H1 (cell line): ENCODE data around the gene CADPS. TPM values are rescaled to one million over a fixed set of nuclear protein-coding genes. Genes with fewer than 3 reads are reported as not detected.

Source experiments
- CTCF ChIA-PET: fragments of 300-600 bp; sonication (Branson Sonifier 250); formaldehyde crosslinking; loops from one replicate; lab custom pipeline; 2021; ENCODE audit not compliant: partially characterized antibody; lab: Charles Lee
- POLR2A ChIA-PET: fragments of 300-600 bp; sonication (Branson Sonifier 250); formaldehyde crosslinking; loops from one replicate; lab custom pipeline; 2021; ENCODE audit warnings: inconsistent platforms; ENCODE audit not compliant: partially characterized antibody; lab: Charles Lee
- DNase-seq, 2 experiments: peaks; one replicate each; pipeline versions ENCODE4 v3.0.0 to v3.0.0-alpha.2; 2010 to 2022; ENCODE audit warnings: low spot score in 2 of 2, low read depth in 1 of 2, mixed read lengths in 1 of 2
- FAIRE-seq: peaks from 2 replicates; lab custom pipeline; 2011; peaks lifted over from hg19 to GRCh38; lab: Jason Lieb, UNC
- H2AFZ ChIP-seq: 2 replicates; pipeline ENCODE4 v1.8.1; 2012; ENCODE audit warnings: low read length, inconsistent platforms
- H2AK5ac ChIP-seq: 2 replicates; pipeline ENCODE4 v1.6.1; 2013; ENCODE audit warnings: low read depth, low read length
- H2BK120ac ChIP-seq: replicated peaks from 2 replicates; pipeline ENCODE3; 2013; ENCODE audit warnings: low read depth, low read length, inconsistent platforms
- H2BK12ac ChIP-seq: 2 replicates; pipeline ENCODE4 v1.6.1; 2013; ENCODE audit warnings: low read depth, low read length
- H2BK15ac ChIP-seq: 2 replicates; pipeline ENCODE4 v1.6.1; 2013; ENCODE audit warnings: low read length
- H2BK20ac ChIP-seq: 2 replicates; pipeline ENCODE4 v1.6.1; 2013; ENCODE audit warnings: low read length
- H2BK5ac ChIP-seq: 2 replicates; pipeline ENCODE4 v1.6.1; 2013; ENCODE audit warnings: low read depth, low read length
- H3K14ac ChIP-seq: 2 replicates; pipeline ENCODE4 v1.6.1; 2013; ENCODE audit warnings: inconsistent platforms; ENCODE audit not compliant: insufficient read length
- H3K18ac ChIP-seq: 2 replicates; pipeline ENCODE4 v1.6.1; 2013; ENCODE audit warnings: low read length; ENCODE audit errors: extremely low read depth
- H3K23ac ChIP-seq: 2 replicates; pipeline ENCODE4 v1.6.1; 2013; ENCODE audit warnings: inconsistent platforms; ENCODE audit not compliant: insufficient read length
- H3K23me2 ChIP-seq: 2 replicates; pipeline ENCODE4 v1.6.1; 2013; ENCODE audit warnings: low read depth, low read length
- H3K27ac ChIP-seq: 2 replicates; pipeline ENCODE4 v1.6.1; 2011; ENCODE audit warnings: low read depth, low read length, inconsistent platforms
- H3K27me3 ChIP-seq, 4 experiments: replicated peaks in 1 of 4; 1 replicate in 1 of 4; 2 replicates in 3 of 4; pipeline versions ENCODE4 v1.6.1 to v1.8.1; 2011 to 2013; ENCODE audit warnings: low read length in 3 of 4, mild to moderate bottlenecking in 3 of 4, inconsistent platforms in 2 of 4, mixed read lengths in 2 of 4, moderate library complexity in 1 of 4; ENCODE audit not compliant: control insufficient read depth in 3 of 4, insufficient read depth in 3 of 4; ENCODE audit errors: extremely low read depth in 1 of 4
- H3K36me3 ChIP-seq, 4 experiments: 2 replicates each; pipeline versions ENCODE4 v1.6.1 to v1.8.1; 2011 to 2013; ENCODE audit warnings: mild to moderate bottlenecking in 4 of 4, low read length in 3 of 4, moderate library complexity in 2 of 4, control low read depth in 1 of 4, inconsistent platforms in 1 of 4; ENCODE audit not compliant: insufficient read depth in 4 of 4, control insufficient read depth in 2 of 4
- H3K4ac ChIP-seq: replicated peaks from 2 replicates; pipeline ENCODE3; 2013; ENCODE audit warnings: low read length, low read depth, mixed read lengths, inconsistent platforms; ENCODE audit not compliant: insufficient read length
- H3K4me1 ChIP-seq, 4 experiments: replicated peaks in 1 of 4; 1 replicate in 1 of 4; 2 replicates in 3 of 4; pipeline versions ENCODE4 v1.6.1 to v1.8.1; 2011 to 2013; ENCODE audit warnings: low read length in 3 of 4, inconsistent platforms in 2 of 4, mixed read lengths in 1 of 4; ENCODE audit not compliant: insufficient read depth in 4 of 4, control insufficient read depth in 3 of 4
- H3K4me2 ChIP-seq, 2 experiments: 2 replicates each; pipeline versions ENCODE4 v1.6.1 to v1.8.1; 2011 to 2013; ENCODE audit warnings: low read depth in 2 of 2, low read length in 2 of 2, control low read depth in 1 of 2, inconsistent platforms in 1 of 2, mild to moderate bottlenecking in 1 of 2; ENCODE audit not compliant: insufficient read depth in 1 of 2
- H3K4me3 ChIP-seq, 4 experiments: fragments of 200-600, 300-600 bp in 1 of 4; sonication (generic), shearing (Covaris generic), sonication (Bioruptor Twin) in 1 of 4; 2 replicates each; pipeline versions ENCODE4 v1.5.1 to v1.8.1; 2011 to 2016; ENCODE audit warnings: low read length in 4 of 4, low read depth in 3 of 4, control low read depth in 2 of 4, inconsistent platforms in 2 of 4, mild to moderate bottlenecking in 2 of 4, mixed read lengths in 1 of 4, moderate library complexity in 1 of 4; ENCODE audit not compliant: insufficient read depth in 2 of 4; ENCODE audit errors: extremely low read depth in 1 of 4
- H3K56ac ChIP-seq: replicated peaks from 2 replicates; pipeline ENCODE3; 2013; ENCODE audit warnings: low read depth, mild to moderate bottlenecking, mixed read lengths, low read length, inconsistent platforms; ENCODE audit not compliant: insufficient read length
- H3K79me1 ChIP-seq: 2 replicates; pipeline ENCODE4 v1.6.1; 2013; ENCODE audit warnings: low read depth, low read length, control low read depth
- H3K79me2 ChIP-seq, 2 experiments: 2 replicates each; pipeline versions ENCODE4 v1.6.1 to v1.8.1; 2012 to 2013; ENCODE audit warnings: low read length in 2 of 2, mild to moderate bottlenecking in 2 of 2, inconsistent platforms in 1 of 2; ENCODE audit not compliant: insufficient read depth in 2 of 2, control insufficient read depth in 1 of 2
- H3K9ac ChIP-seq, 4 experiments: replicated peaks in 1 of 4; 1 replicate in 1 of 4; 2 replicates in 3 of 4; pipeline versions ENCODE4 v1.6.1 to v1.8.1; 2011 to 2013; ENCODE audit warnings: low read depth in 3 of 4, low read length in 3 of 4, control low read depth in 2 of 4, mild to moderate bottlenecking in 2 of 4, moderate library complexity in 2 of 4, inconsistent platforms in 1 of 4; ENCODE audit errors: extremely low read depth in 1 of 4
- H3K9me3 ChIP-seq, 2 experiments: 2 replicates each; pipeline versions ENCODE4 v1.6.1 to v1.8.1; 2012 to 2013; ENCODE audit warnings: mild to moderate bottlenecking in 2 of 2, moderate library complexity in 2 of 2, control low read depth in 1 of 2, inconsistent platforms in 1 of 2, low read depth in 1 of 2, low read length in 1 of 2, mixed read lengths in 1 of 2; ENCODE audit not compliant: insufficient read depth in 2 of 2
- H4K20me1 ChIP-seq, 2 experiments: replicated peaks in 1 of 2; 2 replicates each; pipeline versions ENCODE3 to v1.8.1; 2011 to 2013; ENCODE audit warnings: inconsistent platforms in 2 of 2, low read length in 2 of 2, mild to moderate bottlenecking in 1 of 2; ENCODE audit not compliant: insufficient read depth in 2 of 2, control insufficient read depth in 1 of 2
- H4K5ac ChIP-seq: 2 replicates; pipeline ENCODE4 v1.6.1; 2013; ENCODE audit warnings: low read length, low read depth, mixed read lengths, inconsistent platforms; ENCODE audit not compliant: insufficient read length
- H4K8ac ChIP-seq: 2 replicates; pipeline ENCODE4 v1.8.0; 2013; ENCODE audit warnings: mild to moderate bottlenecking, moderate library complexity, low read length, inconsistent platforms; ENCODE audit not compliant: insufficient read depth; ENCODE audit errors: extremely low read depth
- H4K91ac ChIP-seq: replicated peaks from 2 replicates; pipeline ENCODE3; 2013; ENCODE audit warnings: low read length, mixed read lengths, inconsistent platforms; ENCODE audit not compliant: insufficient read length
- BRCA1 ChIP-seq: IDR thresholded peaks from 2 replicates; pipeline ENCODE4 v1.6.1; 2012; ENCODE audit warnings: low read depth, low read length, improper control_type of control experiment
- CTBP2 ChIP-seq: IDR thresholded peaks from 2 replicates; pipeline ENCODE4 v1.7.0; 2011; ENCODE audit warnings: borderline replicate concordance, mild to moderate bottlenecking, moderate library complexity, mixed read lengths, low read length; ENCODE audit not compliant: insufficient read depth, insufficient read length
- EZH2 ChIP-seq: fragments of 200-600 bp; sonication (generic); IDR thresholded peaks from 2 replicates; pipeline ENCODE4 v1.7.1; 2012; ENCODE audit warnings: low read depth, mild to moderate bottlenecking, moderate library complexity, low read length, inconsistent platforms; ENCODE audit not compliant: severe bottlenecking
- JUN ChIP-seq: IDR thresholded peaks from 2 replicates; pipeline ENCODE4 v1.6.1; 2011; ENCODE audit warnings: low read depth, mild to moderate bottlenecking, improper control_type of control experiment, low read length
- KDM1A ChIP-seq: fragments of 200-600, 300-600 bp; sonication (generic); IDR thresholded peaks from 2 replicates; pipeline ENCODE4 v1.7.1; 2016; ENCODE audit warnings: mild to moderate bottlenecking, low read length, borderline replicate concordance
- POU5F1 ChIP-seq: IDR thresholded peaks from 2 replicates; pipeline ENCODE4 v1.6.1; 2011; ENCODE audit warnings: low read depth, mild to moderate bottlenecking, low read length, moderate library complexity
- RBBP5 ChIP-seq: IDR thresholded peaks from 2 replicates; pipeline ENCODE4 v1.7.1; 2012; ENCODE audit warnings: low read depth, mild to moderate bottlenecking, inconsistent platforms, low read length, moderate library complexity, borderline replicate concordance
- SP4 ChIP-seq: IDR thresholded peaks from 2 replicates; pipeline ENCODE4 v1.6.1; 2012; ENCODE audit warnings: low read length, inconsistent platforms
- TAF7 ChIP-seq: optimal IDR thresholded peaks from 2 replicates; pipeline ENCODE3; 2011; ENCODE audit warnings: low read depth, mild to moderate bottlenecking, inconsistent platforms, low read length, moderate library complexity, borderline replicate concordance
- TEAD4 ChIP-seq: IDR thresholded peaks from 2 replicates; pipeline ENCODE4 v1.6.1; 2012; ENCODE audit warnings: low read depth, low read length, inconsistent platforms, mixed read lengths
- ZNF274 ChIP-seq: IDR thresholded peaks from 2 replicates; pipeline ENCODE4 v1.7.0; 2012; ENCODE audit warnings: low read length, borderline replicate concordance; ENCODE audit errors: extremely low read depth
- WGBS, 2 experiments: shearing (Covaris generic) in 1 of 2; methylation state at CpG; one replicate each; pipeline versions ENCODE4 v1.1.6 to v1.1.7; 2013 to 2015; ENCODE audit warnings: low lambda C conversion rate in 2 of 2, mixed read lengths in 2 of 2, inconsistent platforms in 1 of 2, low coverage in 1 of 2, missing lambda C conversion rate in 1 of 2; ENCODE audit not compliant: insufficient replicate concordance in 2 of 2, insufficient coverage in 1 of 2, insufficient read length in 1 of 2; ENCODE audit errors: extremely low coverage in 1 of 2, missing lambda C conversion rate in 1 of 2; 5-methylcytosine and 5-hydroxymethylcytosine counted together
- polyA plus RNA-seq, 7 experiments: library from polyadenylated mRNA; depleted of rRNA in 3 of 7; stranded (reverse) in 5 of 7; unstranded in 2 of 7; fragments of >200 nt in 5 of 7; fragments of 200-250 nt in 2 of 7; gene quantifications; 1 replicate in 5 of 7; 2 replicates in 1 of 7; 4 replicates in 1 of 7; pipeline versions ENCODE4 v1.2.1 to v1.2.3, GENCODE V29; 2011 to 2013; ENCODE audit warnings: missing spikeins in 2 of 7, mixed read lengths in 2 of 7
- total RNA-seq: library from RNA; stranded (reverse); fragmentation: NEBNext Ultra II Directional; extraction: Animal tissue kit (Norgen Biotek cat#: 25700); gene quantifications from 2 replicates; pipeline ENCODE4 v1.2.1, GENCODE V29; 2021
- TF ChIP-seq, protein P1 (sequence below), 3 experiments: IDR thresholded peaks; 1 replicate in 2 of 3; 2 replicates in 1 of 3; pipeline versions ENCODE4 v1.5.1 to v1.6.1; 2011; ENCODE audit warnings: low read length in 3 of 3, mild to moderate bottlenecking in 3 of 3, inconsistent platforms in 2 of 3, low read depth in 1 of 3, moderate library complexity in 1 of 3; ENCODE audit not compliant: insufficient read depth in 1 of 3; ENCODE audit errors: control extremely low read depth in 1 of 3

Gene CADPS
- total and polyA plus RNA-seq, 2 of the 8 experiments (the other 6 are each of a cell fraction or from before 2014, with no cell fraction given) = 7.1 to 10.2 TPM

DNA sequence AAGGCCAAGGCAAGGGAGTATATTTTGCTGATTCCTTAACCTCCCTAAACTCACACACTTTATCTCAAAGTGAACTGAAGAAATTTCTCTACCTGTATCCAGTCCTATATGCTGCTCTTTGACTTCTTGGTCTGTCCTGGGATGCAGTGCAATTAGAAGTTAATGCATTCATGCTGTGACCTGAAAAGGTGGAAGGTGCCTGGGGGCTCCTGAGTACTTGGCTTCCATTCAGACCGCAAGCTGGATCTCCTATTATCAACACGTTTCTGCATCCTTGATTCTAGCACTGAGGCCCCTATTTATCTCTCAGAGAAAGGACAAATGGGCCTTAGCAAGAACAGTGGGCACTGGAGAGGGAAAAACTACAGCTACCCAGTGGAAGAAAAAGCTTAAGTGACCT is 17.7 kb upstream of the CADPS start:
- no peak overlapping the region for H3K14ac ChIP-seq
- H2BK15ac ChIP-seq = no peak overlapping the region
- H3K4me3 ChIP-seq = no peak overlapping the region
- H2BK120ac ChIP-seq = no peak overlapping the region
- CTCF ChIA-PET = no interaction called here
- no peaks in the 10 kb centered on the region for H3K79me1 ChIP-seq
- no peak overlapping the region for H4K8ac ChIP-seq
- no peak overlapping the region for H2AK5ac ChIP-seq
- peak overlapping the region; percentile 50; the same call in 1 of the 2 replicates for H2AFZ ChIP-seq
- no peak overlapping the region for H2BK5ac ChIP-seq
- DNase-seq = no peak
- H3K56ac ChIP-seq = no peak overlapping the region
- H4K91ac ChIP-seq = no peak overlapping the region
- no peak overlapping the region for H3K27ac ChIP-seq
- no peak overlapping the region for H3K4ac ChIP-seq
- no peaks in the 10 kb centered on the region for H3K36me3 ChIP-seq
- H3K79me2 ChIP-seq = no peaks in the 10 kb centered on the region
- no peak overlapping the region for H4K5ac ChIP-seq
- no peak overlapping the region for H2BK20ac ChIP-seq
- 81% methylated on average over 2 of the region's 2 CpGs; no CpG with 5 or more reads in 1 of the 2 experiments for WGBS, 2 experiments
- FAIRE-seq = no peak
- peaks cover 0 to 3% (median 0%) of the 10 kb centered on the region in 4 experiments; a peak in 3 of 7 replicates for H3K4me1 ChIP-seq
- no peak overlapping the region for H3K23ac ChIP-seq
- no peak overlapping the region for H3K18ac ChIP-seq
- H3K9me3 ChIP-seq = peaks cover 10 to 13% of the 10 kb centered on the region in 2 experiments; a peak in 3 of 4 replicates
- H4K20me1 ChIP-seq = no peaks in the 10 kb centered on the region
- no peaks in the 10 kb centered on the region for H3K23me2 ChIP-seq
- POLR2A ChIA-PET = no interaction called here
- no peak overlapping the region for H3K9ac ChIP-seq
- H2BK12ac ChIP-seq = no peak overlapping the region
- H3K4me2 ChIP-seq = no peak overlapping the region
- H3K27me3 ChIP-seq = no peaks in the 10 kb centered on the region
- TF ChIP-seq ZNF274 (no peak), BRCA1 (no peak), TEAD4 (no peak), SP4 (no peak), JUN (no peak), RBBP5 (no peak), CTBP2 (no peak), EZH2 (no peak), KDM1A (no peak), POU5F1 (no peak), TAF7 (no peak)
- TF ChIP-seq, protein P1, sequence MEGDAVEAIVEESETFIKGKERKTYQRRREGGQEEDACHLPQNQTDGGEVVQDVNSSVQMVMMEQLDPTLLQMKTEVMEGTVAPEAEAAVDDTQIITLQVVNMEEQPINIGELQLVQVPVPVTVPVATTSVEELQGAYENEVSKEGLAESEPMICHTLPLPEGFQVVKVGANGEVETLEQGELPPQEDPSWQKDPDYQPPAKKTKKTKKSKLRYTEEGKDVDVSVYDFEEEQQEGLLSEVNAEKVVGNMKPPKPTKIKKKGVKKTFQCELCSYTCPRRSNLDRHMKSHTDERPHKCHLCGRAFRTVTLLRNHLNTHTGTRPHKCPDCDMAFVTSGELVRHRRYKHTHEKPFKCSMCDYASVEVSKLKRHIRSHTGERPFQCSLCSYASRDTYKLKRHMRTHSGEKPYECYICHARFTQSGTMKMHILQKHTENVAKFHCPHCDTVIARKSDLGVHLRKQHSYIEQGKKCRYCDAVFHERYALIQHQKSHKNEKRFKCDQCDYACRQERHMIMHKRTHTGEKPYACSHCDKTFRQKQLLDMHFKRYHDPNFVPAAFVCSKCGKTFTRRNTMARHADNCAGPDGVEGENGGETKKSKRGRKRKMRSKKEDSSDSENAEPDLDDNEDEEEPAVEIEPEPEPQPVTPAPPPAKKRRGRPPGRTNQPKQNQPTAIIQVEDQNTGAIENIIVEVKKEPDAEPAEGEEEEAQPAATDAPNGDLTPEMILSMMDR (IDR thresholded peaks at IDR 0.05; ENCODE audit: control extremely low read depth in 1 of 3, insufficient read depth in 1 of 3, low read depth in 1 of 3, low read length in 3 of 3) = no peak
